Fibroblast of lung (primary cell): Measurements from ENCODE around the gene ATP2B1. TPM values are rescaled to one million over a fixed set of nuclear protein-coding genes. Genes with fewer than 3 reads are reported as not detected.
"Not testable (repeated sequence)": the region's sequence is repeated elsewhere in the genome, so short reads cannot be mapped to it uniquely, and the experiment has no call there.

Source experiments
- DNase-seq, 2 donors: peaks; one replicate each; pipeline versions ENCODE4 v3.0.0 to v3.0.0-alpha.2; 2010; ENCODE audit warnings: low read depth in 2 of 2
- H2AFZ ChIP-seq: 2 replicates; pipeline ENCODE4 v1.5.1; 2012; ENCODE audit warnings: low read length, control low read depth, inconsistent platforms
- H3K27ac ChIP-seq: 2 replicates; pipeline ENCODE4 v1.5.1; 2011; ENCODE audit warnings: low read length, control low read depth; ENCODE audit not compliant: insufficient read depth
- H3K27me3 ChIP-seq: 2 replicates; pipeline ENCODE4 v1.5.1; 2011; ENCODE audit warnings: mild to moderate bottlenecking, low read length; ENCODE audit not compliant: control insufficient read depth, insufficient read depth
- H3K36me3 ChIP-seq: 2 replicates; pipeline ENCODE4 v1.5.1; 2011; ENCODE audit warnings: low read length; ENCODE audit not compliant: control insufficient read depth, insufficient read depth
- H3K4me1 ChIP-seq: 2 replicates; pipeline ENCODE4 v1.5.1; 2011; ENCODE audit warnings: low read length; ENCODE audit not compliant: control insufficient read depth, insufficient read depth; ENCODE audit errors: extremely low read depth
- H3K4me2 ChIP-seq: 2 replicates; pipeline ENCODE4 v1.5.1; 2011; ENCODE audit warnings: low read length, control low read depth; ENCODE audit not compliant: insufficient read depth; ENCODE audit errors: extremely low read depth
- H3K4me3 ChIP-seq, 4 experiments: fragments of 200-600 bp in 1 of 4; sonication (generic) in 1 of 4; replicated peaks in 1 of 4; 2 replicates each; pipeline ENCODE4 v1.5.1; 2011 to 2016; ENCODE audit warnings: low read length in 4 of 4, low read depth in 3 of 4, mild to moderate bottlenecking in 3 of 4, control low read depth in 2 of 4, inconsistent platforms in 1 of 4, mixed read lengths in 1 of 4; ENCODE audit not compliant: insufficient read depth in 1 of 4; ENCODE audit errors: control extremely low read depth in 1 of 4
- H3K79me2 ChIP-seq: 2 replicates; pipeline ENCODE4 v1.5.1; 2012; ENCODE audit warnings: mild to moderate bottlenecking, low read length, inconsistent platforms; ENCODE audit not compliant: control insufficient read depth, insufficient read depth
- H3K9ac ChIP-seq: 2 replicates; pipeline ENCODE4 v1.5.1; 2011; ENCODE audit warnings: mild to moderate bottlenecking, low read length, control low read depth; ENCODE audit not compliant: insufficient read depth
- H3K9me3 ChIP-seq: 2 replicates; pipeline ENCODE4 v1.5.1; 2012; ENCODE audit warnings: low read depth, low read length; ENCODE audit not compliant: control insufficient read depth, insufficient read depth
- H4K20me1 ChIP-seq: 2 replicates; pipeline ENCODE4 v1.5.1; 2011; ENCODE audit warnings: low read length; ENCODE audit not compliant: control insufficient read depth, insufficient read depth; ENCODE audit errors: extremely low read depth
- CTCF ChIP-seq, 2 donors: IDR thresholded peaks in 1 of 2; conservative IDR thresholded peaks in 1 of 2; 1 replicate in 1 of 2; 2 replicates in 1 of 2; pipeline ENCODE4 v1.5.1; 2011 to 2012; ENCODE audit warnings: low read length in 2 of 2, control low read depth in 1 of 2, inconsistent platforms in 1 of 2, low read depth in 1 of 2, mild to moderate bottlenecking in 1 of 2
- EZH2 ChIP-seq: IDR thresholded peaks from 2 replicates; pipeline ENCODE4 v1.5.1; 2012; ENCODE audit warnings: low read length, control low read depth, mild to moderate bottlenecking; ENCODE audit errors: missing control alignments
- polyA plus RNA-seq, 2 donors: library from polyadenylated mRNA; depleted of rRNA in 1 of 2; stranded (reverse) in 1 of 2; unstranded in 1 of 2; fragments of >200 nt; gene quantifications; 2 replicates each; pipeline ENCODE4 v1.2.1, GENCODE V29; 2011 to 2012; ENCODE audit warnings: missing spikeins in 1 of 2
- total RNA-seq: library from RNA; depleted of rRNA; stranded (reverse); fragments of >200 nt; gene quantifications from 2 replicates; pipeline ENCODE4 v1.2.1, GENCODE V29; 2014

ATP2B1 gene
- total and polyA plus RNA-seq, 2 donors (not counting 1 experiment from before 2014, with no cell fraction given), result 64.3 to 141 TPM

GRCh38 chr12:89700191-89700810 is 8.3 kb downstream of the ATP2B1 start:
- H3K9ac ChIP-seq, result no peak overlapping the region
- DNase-seq, result peak in 1 of 2 donors; percentile 37
- H3K4me3 ChIP-seq, result no peak overlapping the region
- no peak for TF ChIP-seq EZH2
- TF ChIP-seq CTCF (conservative IDR thresholded peaks at IDR 0.05 in 1 of 2, IDR thresholded peaks at IDR 0.05 in 1 of 2; ENCODE audit: low read depth in 1 of 2, low read length in 2 of 2), result no peak
- no peaks in the 10 kb centered on the region for H3K27me3 ChIP-seq
- H2AFZ ChIP-seq, result no peak overlapping the region
- H3K4me1 ChIP-seq, result peaks cover 5% of the 10 kb centered on the region
- H3K79me2 ChIP-seq, result peaks cover 99% of the 10 kb centered on the region
- H3K9me3 ChIP-seq, result no peaks in the 10 kb centered on the region
- no peaks in the 10 kb centered on the region for H3K36me3 ChIP-seq
- peaks cover 2% of the 10 kb centered on the region for H4K20me1 ChIP-seq
- no peak overlapping the region for H3K27ac ChIP-seq
- no peak overlapping the region for H3K4me2 ChIP-seq

GRCh38 chr12:89698607-89699006 is 10.0 kb downstream of the ATP2B1 start:
- peaks cover 98% of the 10 kb centered on the region for H3K79me2 ChIP-seq
- no peak for DNase-seq
- no peaks in the 10 kb centered on the region for H3K9me3 ChIP-seq
- H3K4me2 ChIP-seq, result no peak overlapping the region
- no peak overlapping the region for H3K4me3 ChIP-seq
- H3K4me1 ChIP-seq, result peaks cover 5% of the 10 kb centered on the region
- TF ChIP-seq CTCF (conservative IDR thresholded peaks at IDR 0.05 in 1 of 2, IDR thresholded peaks at IDR 0.05 in 1 of 2; ENCODE audit: low read depth in 1 of 2, low read length in 2 of 2), result no peak
- TF ChIP-seq EZH2, result no peak
- no peaks in the 10 kb centered on the region for H3K27me3 ChIP-seq
- peaks cover 1% of the 10 kb centered on the region for H4K20me1 ChIP-seq
- H2AFZ ChIP-seq, result no peak overlapping the region
- H3K36me3 ChIP-seq, result no peaks in the 10 kb centered on the region
- no peak overlapping the region for H3K9ac ChIP-seq
- no peak overlapping the region for H3K27ac ChIP-seq

GRCh38 chr12:89697728-89698127 is 10.9 kb downstream of the ATP2B1 start:
- H3K4me1 ChIP-seq, H3K9me3 ChIP-seq, H3K4me3 ChIP-seq, H3K27ac ChIP-seq, H3K36me3 ChIP-seq, H3K27me3 ChIP-seq, DNase-seq, H2AFZ ChIP-seq, H3K9ac ChIP-seq, H3K4me2 ChIP-seq, H4K20me1 ChIP-seq: not testable (repeated sequence)
- H3K79me2 ChIP-seq, result peaks cover 98% of the 10 kb centered on the region
